ENCODE measurements around the gene CDK14.

Gene CDK14

DNA sequence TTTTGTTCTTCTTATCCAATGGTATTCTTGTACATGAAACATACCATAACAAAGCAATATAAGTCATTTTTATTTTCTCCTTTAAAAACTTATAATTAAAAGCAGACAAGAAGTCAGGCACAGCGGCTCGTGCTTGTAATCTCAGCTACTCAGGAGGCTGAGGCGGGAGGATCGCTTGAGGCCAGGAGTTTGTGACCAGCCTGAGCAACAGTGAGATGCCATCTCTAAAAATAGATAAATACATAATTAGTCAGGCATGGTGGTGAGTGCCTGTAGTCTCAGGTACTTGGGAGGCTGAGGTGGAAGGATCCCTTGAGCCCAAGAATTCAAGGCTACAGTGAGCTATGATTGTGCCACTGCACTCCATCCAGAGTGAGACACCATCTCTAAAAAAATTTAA, 473.0 kb downstream of the CDK14 start:
- DNase-seq: no peak

DNA sequence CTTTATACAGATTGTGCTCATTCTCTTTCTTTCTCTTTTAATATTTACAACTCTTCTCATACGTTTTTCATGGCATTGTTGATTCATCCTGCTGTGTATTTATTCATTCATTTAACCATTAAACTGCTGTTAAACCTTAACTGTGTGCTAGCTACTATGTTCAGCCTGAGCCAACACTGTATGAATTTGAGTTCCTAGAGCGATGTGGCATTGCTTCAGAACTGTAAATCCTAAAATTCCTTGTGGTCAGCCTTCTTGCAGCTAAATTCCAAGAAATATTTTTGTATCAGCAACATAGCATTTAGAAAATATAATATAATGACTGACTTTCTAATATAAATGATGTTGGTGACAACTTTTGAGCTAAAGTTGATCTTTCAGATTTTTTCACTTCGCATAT, 483.4 kb downstream of the CDK14 start:
- DNase-seq: no peak

DNA sequence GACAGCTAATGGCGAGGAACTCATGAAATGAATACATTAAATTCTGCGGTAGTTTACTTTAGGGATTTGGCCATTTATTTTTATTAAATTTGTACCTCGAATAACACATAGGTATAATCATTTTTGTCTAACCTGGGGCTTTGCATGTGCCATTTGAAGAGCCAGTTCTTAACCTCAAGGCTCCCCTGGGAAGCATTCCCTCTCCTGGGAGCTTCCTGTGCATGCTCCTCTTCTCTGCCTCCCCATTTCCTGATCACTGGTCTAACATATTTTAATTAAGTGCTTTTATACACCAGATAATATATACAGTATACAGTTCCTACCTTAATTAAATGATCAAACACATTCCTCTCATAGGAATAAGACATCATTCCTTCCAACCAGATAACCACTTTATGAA, 484.2 kb downstream of the CDK14 start:
- no peak for DNase-seq

DNA sequence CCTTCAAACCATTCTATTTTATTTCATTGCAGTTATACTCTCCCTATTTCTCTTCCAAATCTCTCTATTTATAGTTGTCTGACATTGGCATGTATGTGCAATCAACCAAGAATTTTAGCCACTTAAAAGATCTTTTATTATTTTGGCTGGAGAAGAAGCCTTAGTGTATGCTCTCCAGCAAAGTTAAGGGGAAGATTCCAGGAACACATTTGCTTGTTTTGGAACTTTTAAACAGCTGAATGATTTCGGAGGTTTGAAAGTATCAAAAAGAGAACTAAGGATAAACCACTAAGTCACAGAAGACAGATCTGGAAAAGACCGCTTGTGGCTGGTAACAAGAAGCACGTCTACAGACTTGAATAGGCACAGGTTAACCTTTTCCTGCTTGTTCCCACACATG, 485.9 kb downstream of the CDK14 start:
- no peak for DNase-seq

DNA sequence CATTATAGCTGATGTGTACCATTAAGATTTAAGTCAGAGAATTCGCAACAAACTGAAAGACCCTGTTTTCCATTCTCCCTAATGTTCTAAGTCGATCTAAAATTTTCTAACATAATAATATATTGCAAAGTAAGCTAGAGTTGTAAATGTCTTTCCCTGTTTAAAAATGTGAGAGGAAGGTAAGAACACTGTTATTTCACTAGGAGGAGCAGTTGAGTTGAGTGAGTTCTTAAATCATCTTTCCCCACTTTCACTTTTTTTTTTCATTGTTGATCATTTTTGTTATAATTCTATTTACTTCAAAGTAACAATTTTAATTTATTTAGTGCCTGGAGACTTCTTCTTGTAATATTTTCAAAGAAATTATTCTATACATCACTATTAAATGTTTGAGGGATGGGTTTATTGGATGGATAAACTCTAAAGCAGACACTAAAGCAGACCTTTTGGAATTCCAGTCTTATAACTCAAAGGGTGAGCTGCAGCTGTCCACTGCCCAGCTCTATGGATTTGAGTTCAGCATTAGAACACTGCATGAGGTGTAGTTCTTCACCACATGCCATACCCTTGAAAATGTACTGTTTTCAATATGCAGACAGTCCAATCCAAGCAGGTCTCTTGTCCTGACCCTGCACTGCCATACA, 486.9 kb downstream of the CDK14 start:
- no peak for DNase-seq

DNA sequence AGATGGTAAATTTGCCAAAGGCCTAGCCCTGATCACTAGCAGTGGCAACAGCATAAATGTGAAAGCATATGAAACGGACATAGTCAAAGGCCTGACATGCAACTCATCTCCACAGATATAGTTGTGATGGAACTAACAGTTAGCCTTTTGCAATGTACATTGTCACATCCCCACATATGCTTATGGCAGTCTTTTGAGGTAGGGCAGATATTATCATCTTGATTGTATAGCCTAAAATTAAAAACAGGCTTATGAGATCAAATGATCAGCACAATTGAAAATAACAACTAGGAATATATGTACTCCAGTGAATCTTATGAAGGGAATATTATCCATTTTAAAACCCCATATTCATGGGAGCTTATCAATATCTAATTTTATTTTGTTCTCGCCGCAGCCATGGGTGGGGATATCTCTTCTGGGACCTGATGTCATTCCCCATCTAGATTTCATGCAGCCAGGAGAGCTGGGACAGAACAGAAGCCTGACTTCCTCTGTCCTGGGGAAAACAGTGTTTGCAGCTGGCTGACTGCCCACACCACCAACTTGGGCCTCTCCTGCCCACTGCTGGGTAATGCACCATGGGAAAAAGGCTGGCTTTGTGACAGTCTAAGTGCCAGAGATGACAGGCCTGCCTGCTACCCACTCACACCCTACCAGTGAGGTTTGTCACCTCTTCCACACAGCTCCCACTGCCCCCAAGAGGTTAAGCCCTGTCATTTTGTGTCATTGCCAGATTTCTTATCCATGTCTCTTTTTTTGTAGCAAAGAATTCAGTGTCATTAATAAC, 487.9 kb downstream of the CDK14 start:
- no peak for DNase-seq

DNA sequence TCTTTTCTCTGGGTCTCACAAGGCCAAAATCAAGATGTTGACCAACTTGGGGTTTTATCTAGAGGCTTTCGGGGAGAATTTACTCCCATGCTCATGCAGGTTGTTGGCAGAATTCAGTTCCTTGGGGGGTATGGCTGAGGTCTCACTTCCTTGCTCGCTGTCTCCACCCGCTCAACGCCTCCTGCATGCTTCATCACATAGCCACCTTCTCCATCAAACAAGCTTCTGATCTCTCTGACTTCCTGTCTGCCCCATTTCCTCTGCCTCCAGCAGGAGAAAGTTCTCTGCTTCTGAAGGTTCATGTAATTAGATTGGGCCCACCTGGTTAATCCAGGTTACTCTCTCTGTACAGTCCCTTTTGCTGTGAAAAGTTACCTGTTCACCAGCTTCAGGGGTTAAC, 489.1 kb downstream of the CDK14 start:
- DNase-seq: no peak

DNA sequence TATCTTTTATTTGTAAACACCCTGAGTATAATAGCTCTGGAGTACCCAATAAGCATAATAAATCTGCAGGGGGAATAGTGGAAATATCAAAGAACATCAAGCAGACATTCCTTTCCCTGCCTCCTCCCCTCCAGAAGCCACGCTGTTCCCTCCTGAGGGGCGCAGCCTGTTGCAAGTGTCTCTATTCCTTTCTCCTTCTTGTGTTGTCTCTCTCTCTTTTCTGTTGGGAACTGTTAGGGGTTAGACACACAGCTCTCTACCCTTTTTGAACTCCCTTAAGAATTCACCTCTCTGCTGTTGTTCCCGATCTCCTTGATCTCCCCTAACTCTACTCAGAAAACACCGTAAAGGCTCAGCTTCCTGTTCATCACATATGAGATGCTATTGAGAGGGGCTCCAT, 490.1 kb downstream of the CDK14 start:
- DNase-seq: no peak

DNA sequence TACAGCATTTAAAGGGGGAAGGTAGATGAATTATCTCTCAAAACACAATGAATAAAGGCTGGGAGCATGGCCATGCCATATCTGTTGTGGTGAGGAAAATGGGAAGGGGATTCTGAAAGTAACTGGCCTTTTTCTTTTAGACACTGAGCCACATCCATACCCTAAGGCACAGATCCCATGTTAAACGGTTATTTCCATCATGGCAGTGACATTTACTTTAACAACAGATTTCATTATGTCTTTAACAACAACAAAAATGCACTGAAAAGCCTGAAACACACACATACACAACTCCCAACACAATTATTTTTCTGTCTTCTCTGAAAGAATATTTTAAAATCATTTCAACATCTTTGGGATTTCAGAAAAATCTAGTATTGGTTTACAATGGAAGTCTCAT, 492.0 kb downstream of the CDK14 start:
- no peak for DNase-seq

DNA sequence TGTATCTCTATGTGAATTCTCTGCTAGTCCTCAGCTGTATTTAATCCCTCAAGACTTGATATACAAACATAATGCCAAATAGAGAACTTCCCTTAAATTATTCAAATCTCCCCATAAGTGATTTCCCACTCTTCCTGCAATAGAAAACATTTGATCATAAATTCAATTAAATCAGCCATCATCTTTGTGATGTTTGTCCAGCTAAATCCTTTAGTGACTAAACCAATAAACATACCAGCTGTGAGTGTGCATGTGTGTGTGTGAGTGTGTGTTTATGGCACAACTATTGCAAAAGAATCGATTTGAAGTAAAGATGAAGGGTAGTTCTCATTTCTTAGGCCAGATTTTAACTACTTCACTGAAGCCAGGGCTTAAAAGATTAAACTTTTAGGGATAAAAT, 492.6 kb downstream of the CDK14 start:
- DNase-seq: no peak

DNA sequence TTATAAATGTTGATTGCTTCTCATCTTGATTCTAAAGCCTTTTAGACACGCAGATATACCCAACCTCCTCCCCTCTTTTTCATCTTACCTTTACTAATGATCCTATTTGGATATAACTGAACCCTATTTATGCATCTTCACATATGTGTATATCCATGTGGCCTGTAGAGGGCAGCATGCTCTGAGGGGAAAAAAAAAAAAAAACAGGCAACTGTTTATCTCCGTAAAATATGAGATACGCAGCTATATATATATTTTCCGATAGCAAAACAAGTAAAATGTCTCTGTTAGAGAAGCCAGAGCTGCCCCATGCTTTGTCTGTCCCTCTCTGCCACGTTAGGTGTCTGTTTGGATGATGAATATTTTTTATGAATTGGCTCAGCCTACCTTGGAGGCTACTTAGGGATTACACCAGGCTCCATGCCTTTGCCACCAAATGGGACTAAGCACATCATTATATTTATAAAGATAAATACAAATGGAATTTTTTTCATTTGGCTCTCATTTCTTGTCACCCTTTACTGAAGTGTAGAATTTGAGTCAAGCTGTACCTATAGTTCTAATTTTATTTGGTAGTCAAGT, 493.4 kb downstream of the CDK14 start:
- DNase-seq: no peak

DNA sequence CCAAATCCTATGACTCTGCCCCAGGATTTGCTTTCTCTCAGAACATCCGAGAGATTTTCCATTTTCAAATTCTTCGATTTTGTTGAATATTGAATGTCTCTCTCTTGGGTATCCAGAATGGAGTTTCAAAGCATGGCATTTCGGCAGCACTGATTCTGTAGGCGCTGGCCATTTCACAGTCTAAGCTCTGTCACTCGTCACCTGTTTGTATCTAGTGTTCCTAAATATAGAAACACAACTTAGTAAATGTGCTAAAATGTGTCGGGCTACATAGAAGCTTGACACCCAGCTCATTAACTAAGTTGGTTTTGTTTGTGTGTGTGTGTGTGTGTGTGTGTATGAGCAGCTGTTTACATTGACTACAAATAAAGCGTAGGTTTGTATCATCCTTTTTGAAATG, 494.6 kb downstream of the CDK14 start:
- DNase-seq: no peak

DNA sequence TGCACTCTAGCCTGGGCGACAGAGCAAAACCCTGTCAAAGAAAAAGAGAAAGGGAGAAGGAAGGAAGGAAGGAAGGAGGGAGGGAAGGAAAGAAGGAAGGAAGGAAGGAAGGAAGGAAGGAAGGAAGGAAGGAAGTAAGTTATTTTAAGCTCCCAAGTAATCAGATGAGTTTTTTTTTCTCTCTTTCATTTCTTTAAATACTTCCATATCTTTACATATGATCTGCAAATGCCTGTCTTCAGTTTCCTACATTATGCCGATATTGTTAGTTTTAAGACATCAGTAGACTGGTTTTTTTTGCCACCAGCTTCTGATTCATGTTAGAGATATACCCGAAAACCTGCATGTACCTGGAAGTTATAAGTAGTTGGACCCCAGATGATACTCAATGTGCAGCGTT, 495.5 kb downstream of the CDK14 start:
- no peak for DNase-seq

DNA sequence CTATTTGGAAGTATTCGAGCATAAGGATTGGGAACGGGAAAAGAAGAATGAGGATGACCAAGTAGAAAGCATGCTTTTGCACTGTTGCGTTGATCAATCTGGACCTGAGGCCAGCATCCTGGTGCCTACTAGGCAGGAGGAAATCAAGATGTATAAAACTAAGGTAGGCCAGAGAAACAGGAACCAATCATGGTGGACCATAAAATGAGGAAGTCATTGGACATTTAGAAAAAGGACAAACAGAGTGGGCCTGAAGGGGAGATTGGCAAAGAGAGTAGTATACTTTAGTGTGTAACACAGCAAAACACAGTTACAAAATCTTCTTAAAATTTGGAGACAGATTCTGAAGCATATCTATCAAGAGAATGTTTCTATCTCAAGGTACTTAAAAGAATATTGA, 497.1 kb downstream of the CDK14 start:
- DNase-seq: no peak

DNA sequence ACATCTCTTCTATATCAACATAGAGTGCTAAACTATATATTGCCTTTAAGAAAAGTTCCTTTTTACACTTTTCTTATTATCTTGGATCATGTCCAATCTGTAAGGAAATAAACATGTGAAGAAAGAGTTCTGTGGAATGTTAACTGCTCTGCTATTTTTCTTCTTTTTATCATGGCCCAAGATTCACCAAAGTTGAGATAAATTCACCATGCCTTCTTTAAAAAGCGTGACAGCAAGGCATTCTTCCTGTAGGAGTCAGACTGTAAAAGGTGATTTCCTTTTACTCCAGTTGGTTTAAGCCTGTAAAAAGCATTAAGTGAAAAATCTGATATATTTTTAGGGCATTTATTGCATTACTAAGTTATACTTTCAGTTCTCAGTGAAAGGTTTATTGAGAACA, 502.4 kb downstream of the CDK14 start:
- no peak for DNase-seq

DNA sequence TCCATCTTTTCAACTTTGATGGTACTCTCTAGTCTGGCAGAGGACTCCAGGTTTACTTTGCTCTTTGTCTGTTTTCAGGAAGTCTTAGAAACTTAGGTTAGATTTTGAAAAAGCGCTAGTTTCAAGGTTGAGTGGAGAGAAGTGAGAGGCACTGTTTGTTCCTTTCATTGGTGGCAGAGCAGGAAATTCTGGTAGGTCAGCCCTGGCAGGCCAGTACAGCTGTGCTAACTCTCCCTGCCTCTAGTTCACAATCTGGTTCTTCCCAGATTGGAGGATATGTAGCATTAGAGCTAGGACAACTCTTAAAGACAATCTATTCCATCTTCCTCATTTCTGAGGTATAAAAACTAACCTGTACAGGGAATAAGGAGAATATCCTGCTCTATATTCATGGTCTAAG, 507.2 kb downstream of the CDK14 start:
- no peak for DNase-seq

DNA sequence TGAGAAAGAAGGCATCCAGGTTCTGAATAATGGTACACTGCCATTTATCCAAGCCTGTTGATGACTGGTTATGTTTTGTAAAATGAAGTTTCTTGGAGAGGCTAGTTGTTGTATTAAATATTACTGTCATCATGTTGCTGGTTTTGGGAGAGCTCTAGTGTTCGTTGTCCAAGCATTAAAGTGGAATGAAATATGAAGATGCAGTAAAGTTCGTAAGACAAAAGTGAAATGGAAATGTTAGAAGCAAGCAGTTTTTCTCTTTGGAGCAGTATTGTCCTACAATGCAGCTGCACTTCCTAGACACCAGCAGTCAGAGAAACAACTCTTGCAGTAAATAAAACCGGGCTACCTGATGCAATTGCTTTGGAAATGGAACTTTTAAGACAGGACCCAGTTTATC, 511.3 kb downstream of the CDK14 start:
- DNase-seq: no peak

DNA sequence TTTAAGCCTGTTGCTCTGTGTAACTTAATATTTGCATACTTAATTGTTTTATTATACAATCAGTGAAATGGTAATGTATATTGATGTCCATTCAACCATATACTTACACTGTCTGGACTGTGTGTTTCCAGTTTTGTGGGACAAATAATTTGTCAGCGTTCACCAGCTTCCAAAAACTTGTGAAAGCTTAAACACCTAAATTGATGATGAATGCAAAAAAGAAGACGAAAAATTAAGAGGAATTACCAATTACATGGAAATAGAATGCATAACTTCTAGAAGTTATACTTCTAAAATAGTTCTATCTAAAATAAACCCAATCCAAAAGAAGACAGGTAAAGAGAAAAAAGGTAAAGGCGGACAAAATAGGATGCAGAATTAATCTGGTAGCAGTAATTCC, 513.1 kb downstream of the CDK14 start:
- DNase-seq: no peak

DNA sequence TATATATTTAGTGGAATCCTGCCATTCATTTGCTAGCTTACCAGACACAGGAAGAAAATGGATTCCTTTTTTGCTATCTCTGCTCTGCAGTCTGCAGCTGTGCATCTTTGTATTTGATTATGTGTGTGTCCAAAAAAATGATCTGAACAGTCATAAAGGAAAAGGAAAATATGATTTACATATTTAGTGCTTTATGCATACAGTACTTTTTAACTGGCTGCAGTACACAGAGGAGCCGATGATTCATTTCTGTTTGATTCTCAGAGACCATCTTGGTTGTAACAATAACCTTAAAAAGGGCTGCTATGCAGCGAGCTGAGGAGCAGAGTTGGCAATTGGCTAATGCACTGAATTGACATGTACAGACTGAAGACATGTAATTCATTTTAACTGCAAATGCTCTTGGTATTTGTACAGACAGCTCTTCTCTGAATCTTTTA, 516.8 kb downstream of the CDK14 start:
- no peak for DNase-seq

DNA sequence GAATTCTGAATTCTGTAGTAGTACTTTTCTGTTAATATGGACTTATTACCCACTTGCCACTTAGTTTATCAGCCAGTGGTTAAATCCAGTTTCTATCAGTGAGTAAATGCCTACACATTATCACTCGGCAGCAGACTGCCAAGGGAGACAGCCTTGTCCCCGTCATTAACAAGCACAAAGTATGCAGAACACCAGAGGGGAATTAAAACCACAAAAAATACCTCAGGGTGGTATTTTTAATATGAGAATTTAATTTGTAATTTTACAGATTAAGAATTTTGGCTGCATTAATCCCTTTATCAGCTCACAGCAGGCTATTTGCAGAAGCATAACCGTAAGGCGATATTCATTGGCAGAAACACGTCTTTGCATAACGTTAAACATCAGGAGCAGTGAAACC, 518.1 kb downstream of the CDK14 start:
- DNase-seq: no peak

DNA sequence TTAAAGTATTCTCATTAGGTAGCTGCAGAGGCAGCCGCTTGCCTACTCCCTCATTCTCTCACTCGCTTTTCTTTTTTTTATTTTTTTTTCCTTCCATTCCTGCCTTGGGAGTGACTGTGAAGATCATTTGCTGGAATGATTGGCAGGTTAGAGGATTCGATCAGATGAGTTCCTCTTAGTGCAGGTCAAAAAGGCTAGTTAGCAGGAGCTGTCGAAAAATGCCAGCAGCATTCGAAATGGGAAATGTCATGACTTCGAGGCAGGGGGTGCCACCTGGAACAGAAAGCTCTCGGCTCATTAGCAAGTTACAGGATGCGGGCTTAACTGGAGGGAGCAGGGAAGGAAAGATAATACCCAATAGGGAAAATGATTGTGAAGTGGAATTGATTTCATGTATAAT, 530.6 kb downstream of the CDK14 start:
- no peak for DNase-seq

DNA sequence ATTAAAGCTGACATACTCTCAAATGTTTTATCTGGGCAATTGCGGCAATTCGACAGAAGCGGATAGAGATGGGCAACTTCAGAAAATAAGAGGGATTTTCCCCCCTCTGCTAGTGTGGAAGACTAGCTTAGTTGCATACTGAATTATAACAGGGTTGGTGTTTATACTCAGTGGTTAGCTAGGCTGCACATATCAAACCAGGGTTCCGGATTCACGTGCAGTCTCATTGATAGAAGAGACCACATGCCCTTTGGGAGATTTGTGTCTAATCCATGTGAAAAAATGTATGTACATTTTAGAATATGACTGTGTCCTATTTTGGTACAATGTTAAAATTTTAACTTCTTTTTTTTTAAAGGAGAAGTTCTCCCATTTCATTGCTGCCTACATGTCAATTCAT, 531.2 kb downstream of the CDK14 start:
- DNase-seq: no peak

DNA sequence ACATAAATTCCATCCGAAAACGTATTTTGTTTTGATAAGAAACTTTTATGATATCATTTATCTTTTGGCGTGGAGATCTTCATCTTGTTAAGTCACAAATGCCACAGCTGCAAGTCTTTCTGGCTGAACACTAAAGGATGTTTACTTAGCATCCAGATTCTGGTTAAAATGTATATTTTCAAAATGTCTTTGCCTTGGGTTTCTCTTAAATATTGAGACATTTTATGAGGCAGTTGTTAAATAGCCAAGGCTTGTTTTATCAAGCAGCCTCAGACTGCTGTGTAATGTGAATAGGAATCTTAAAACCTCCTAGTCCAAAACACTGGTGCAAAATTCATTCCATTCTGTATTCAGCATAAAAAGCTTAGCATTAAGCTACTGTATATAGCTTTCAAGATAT, 531.8 kb downstream of the CDK14 start:
- no peak for DNase-seq

DNA sequence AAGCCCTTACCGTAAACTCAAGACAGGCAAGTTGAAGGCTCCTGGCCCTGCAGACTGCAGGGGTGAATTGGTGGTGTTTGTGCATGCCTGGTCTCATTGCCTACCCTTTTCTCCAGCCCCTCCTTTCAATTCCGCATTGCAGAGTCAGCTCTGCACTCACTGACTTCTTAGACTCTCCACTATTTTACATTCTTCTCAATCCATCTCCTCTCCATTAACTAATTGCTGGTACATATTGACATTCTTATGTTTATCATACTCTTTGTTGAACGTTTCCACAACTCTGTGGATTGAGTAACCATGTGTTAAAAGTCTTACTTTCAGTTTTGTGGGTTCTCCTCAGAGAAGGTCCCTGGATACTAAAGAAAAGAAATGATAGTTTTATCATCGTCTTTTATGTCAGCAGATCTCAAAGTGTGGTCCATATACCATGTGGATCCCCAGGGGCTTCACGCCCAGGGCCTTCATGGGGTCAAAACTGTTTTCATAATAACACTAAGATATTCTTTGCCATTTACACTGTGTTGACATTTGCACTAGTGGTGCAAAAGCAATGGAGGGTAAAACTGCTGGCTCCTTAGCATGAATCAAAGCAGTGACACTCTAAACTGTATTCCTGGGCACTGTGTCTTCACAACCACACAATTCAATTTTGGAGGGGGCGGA, 532.7 kb downstream of the CDK14 start:
- no peak for DNase-seq
